DND-41 (cell line): ENCODE measurements around the gene CLEC5A.

Experiments
- ATAC-seq: fragments of 200-7000 bp; cut with Tn5 transposase; 3 replicates; pipeline ENCODE4 v1.9.1; 2021; ENCODE audit warnings: low read depth; ENCODE audit not compliant: insufficient read depth
- DNase-seq: peaks from one replicate; pipeline ENCODE4 v3.0.0-alpha.2; 2020
- H2AFZ ChIP-seq: 2 replicates; pipeline ENCODE4 v1.6.0; 2012; ENCODE audit warnings: low read depth, low read length
- H3K27ac ChIP-seq: 2 replicates; pipeline ENCODE4 v1.5.1; 2012; ENCODE audit warnings: low read length, inconsistent platforms
- H3K27me3 ChIP-seq: fragments of 200-600 bp; sonication (generic); 2 replicates; pipeline ENCODE4 v1.6.0; 2012; ENCODE audit warnings: low read length, mild to moderate bottlenecking, inconsistent platforms; ENCODE audit not compliant: insufficient read depth, poor library complexity
- H3K36me3 ChIP-seq: 2 replicates; pipeline ENCODE4 v1.5.1; 2012; ENCODE audit warnings: low read length, inconsistent platforms; ENCODE audit not compliant: insufficient read depth
- H3K4me1 ChIP-seq: 2 replicates; pipeline ENCODE4 v1.5.1; 2012; ENCODE audit warnings: mild to moderate bottlenecking, low read length; ENCODE audit not compliant: insufficient read depth
- H3K4me2 ChIP-seq: 2 replicates; pipeline ENCODE4 v1.6.0; 2012; ENCODE audit warnings: mild to moderate bottlenecking, moderate library complexity, low read length, inconsistent platforms; ENCODE audit not compliant: insufficient read depth
- H3K4me3 ChIP-seq, 2 experiments: fragments of 200-600 bp in 1 of 2; shearing (Covaris generic) in 1 of 2; 2 replicates each; pipeline ENCODE4 v1.5.1; 2012 to 2016; ENCODE audit warnings: inconsistent platforms in 2 of 2, low read length in 2 of 2, mild to moderate bottlenecking in 2 of 2, low read depth in 1 of 2, moderate library complexity in 1 of 2
- H3K79me2 ChIP-seq: 2 replicates; pipeline ENCODE4 v1.6.0; 2012; ENCODE audit warnings: low read length, inconsistent platforms; ENCODE audit not compliant: insufficient read depth
- H3K9ac ChIP-seq: 2 replicates; pipeline ENCODE4 v1.6.0; 2012; ENCODE audit warnings: low read depth, mild to moderate bottlenecking, inconsistent platforms, low read length, moderate library complexity
- H3K9me3 ChIP-seq: 2 replicates; pipeline ENCODE4 v1.5.1; 2012; ENCODE audit warnings: low read length, moderate library complexity, mild to moderate bottlenecking, inconsistent platforms; ENCODE audit not compliant: insufficient read depth, severe bottlenecking
- H4K20me1 ChIP-seq: 2 replicates; pipeline ENCODE4 v1.6.0; 2012; ENCODE audit warnings: low read length; ENCODE audit not compliant: insufficient read depth
- CTCF ChIP-seq: IDR thresholded peaks from 2 replicates; pipeline ENCODE4 v1.5.1; 2012; ENCODE audit warnings: borderline replicate concordance, low read length, moderate library complexity, mild to moderate bottlenecking; ENCODE audit not compliant: poor library complexity, severe bottlenecking; ENCODE audit errors: extremely low read depth
- EZH2 ChIP-seq: IDR thresholded peaks from 3 replicates; pipeline ENCODE4 v1.6.1; 2012; ENCODE audit warnings: borderline replicate concordance, low read depth, mild to moderate bottlenecking, moderate library complexity, low read length, inconsistent platforms; ENCODE audit not compliant: severe bottlenecking

CLEC5A gene

GRCh38 chr7:141945356-141945755 lies 1.4 kb downstream of the CLEC5A start:
- H3K4me3 ChIP-seq: no peak overlapping the region
- no peak overlapping the region for H3K4me2 ChIP-seq

GRCh38 chr7:141944811-141945210 lies 2.0 kb downstream of the CLEC5A start:
- Histone ChIP-seq H3K79me2 (no peaks in the 10 kb centered on the region), H3K9me3 (peaks cover 3% of the 10 kb centered on the region), H2AFZ (no peak overlapping the region), H3K27ac (no peak overlapping the region), H3K27me3 (peaks cover 4% of the 10 kb centered on the region), H4K20me1 (no peaks in the 10 kb centered on the region), H3K4me1 (no peaks in the 10 kb centered on the region), H3K36me3 (no peaks in the 10 kb centered on the region), H3K4me3 (no peak overlapping the region), H3K9ac (no peak overlapping the region), H3K4me2 (no peak overlapping the region)
- TF ChIP-seq CTCF: no peak
- TF ChIP-seq EZH2: no peak
- DNase-seq (no peak), ATAC-seq (no peak)

More at GRCh38 chr7:141945356-141945755, 1.4 kb downstream of the CLEC5A start:
- no peak for TF ChIP-seq EZH2
- TF ChIP-seq CTCF: no peak
- no peak overlapping the region for H3K9ac ChIP-seq
- peaks cover 4% of the 10 kb centered on the region for H3K27me3 ChIP-seq
- no peaks in the 10 kb centered on the region for H3K36me3 ChIP-seq
- DNase-seq (no peak), ATAC-seq (no peak)
- H3K27ac ChIP-seq: no peak overlapping the region
- peaks cover 3% of the 10 kb centered on the region for H3K9me3 ChIP-seq
- no peaks in the 10 kb centered on the region for H3K4me1 ChIP-seq
- no peaks in the 10 kb centered on the region for H4K20me1 ChIP-seq
- H3K79me2 ChIP-seq: no peaks in the 10 kb centered on the region
- H2AFZ ChIP-seq: no peak overlapping the region

GRCh38 chr7:141943846-141944245 lies 2.9 kb downstream of the CLEC5A start:
- Histone ChIP-seq H3K27me3 (peaks cover 4% of the 10 kb centered on the region), H3K9me3 (peaks cover 3% of the 10 kb centered on the region), H3K79me2 (no peaks in the 10 kb centered on the region), H3K9ac (no peak overlapping the region), H3K4me2 (no peak overlapping the region), H4K20me1 (no peaks in the 10 kb centered on the region), H3K4me3 (no peak overlapping the region), H3K27ac (no peak overlapping the region), H2AFZ (no peak overlapping the region), H3K4me1 (no peaks in the 10 kb centered on the region), H3K36me3 (no peaks in the 10 kb centered on the region)
- TF ChIP-seq EZH2 (no peak), CTCF (no peak)
- DNase-seq (no peak), ATAC-seq (no peak)

- Histone ChIP-seq H3K36me3 (no peaks in the 10 kb centered on the region), H3K79me2 (no peaks in the 10 kb centered on the region), H3K4me1 (no peaks in the 10 kb centered on the region), H3K27me3 (peaks cover 1% of the 10 kb centered on the region), H4K20me1 (no peaks in the 10 kb centered on the region), H3K27ac (no peak overlapping the region), H2AFZ (no peak overlapping the region), H3K4me3 (no peak overlapping the region), H3K9ac (no peak overlapping the region), H3K9me3 (peaks cover 3% of the 10 kb centered on the region), H3K4me2 (no peak overlapping the region)
- TF ChIP-seq CTCF (no peak), EZH2 (no peak)
- DNase-seq: no peak
- no peak for ATAC-seq
Observed at GRCh38 chr7:141941075-141941474, 5.7 kb downstream of the CLEC5A start.
